A673 (cell line): ENCODE data around the gene PYROXD2.

Experiments used
- EZH2 ChIP-seq: fragments of 200-600 bp; sonication (generic); IDR thresholded peaks from 2 replicates; pipeline ENCODE4 v1.6.1; 2017; ENCODE audit warnings: borderline replicate concordance, low read depth, mild to moderate bottlenecking, mixed read lengths, antibody characterized with exemption, low read length; ENCODE audit not compliant: poor library complexity, severe bottlenecking
- TF ChIP-seq, protein P1 (sequence below): fragments of 300-800, 200-600 bp; sonication (generic); conservative IDR thresholded peaks from 2 replicates; pipeline ENCODE4 v1.5.1; 2017; ENCODE audit warnings: low read depth, mild to moderate bottlenecking, antibody characterized with exemption, low read length, moderate library complexity, mixed read lengths

DNA sequence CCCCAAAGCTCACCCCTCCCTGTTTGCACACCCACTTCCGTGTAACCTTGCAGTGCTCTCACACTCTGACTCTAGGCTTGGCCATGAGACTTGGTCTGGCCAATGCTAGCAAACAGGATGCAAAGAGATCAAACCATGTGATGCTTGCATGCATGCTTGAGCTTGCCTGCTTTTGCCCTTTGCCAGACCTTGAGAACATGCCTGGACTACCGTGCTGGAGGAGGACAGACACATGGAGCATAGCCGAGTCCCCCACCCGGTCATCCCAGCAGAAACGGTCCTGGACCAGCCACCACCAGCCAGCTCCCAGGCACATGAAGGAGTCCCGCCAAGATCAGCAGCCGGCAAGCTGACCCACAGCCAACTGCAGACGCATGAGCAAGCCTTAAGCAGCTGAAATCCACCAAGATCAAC is 23.4 kb downstream of the PYROXD2 start:
- TF ChIP-seq, protein P1, sequence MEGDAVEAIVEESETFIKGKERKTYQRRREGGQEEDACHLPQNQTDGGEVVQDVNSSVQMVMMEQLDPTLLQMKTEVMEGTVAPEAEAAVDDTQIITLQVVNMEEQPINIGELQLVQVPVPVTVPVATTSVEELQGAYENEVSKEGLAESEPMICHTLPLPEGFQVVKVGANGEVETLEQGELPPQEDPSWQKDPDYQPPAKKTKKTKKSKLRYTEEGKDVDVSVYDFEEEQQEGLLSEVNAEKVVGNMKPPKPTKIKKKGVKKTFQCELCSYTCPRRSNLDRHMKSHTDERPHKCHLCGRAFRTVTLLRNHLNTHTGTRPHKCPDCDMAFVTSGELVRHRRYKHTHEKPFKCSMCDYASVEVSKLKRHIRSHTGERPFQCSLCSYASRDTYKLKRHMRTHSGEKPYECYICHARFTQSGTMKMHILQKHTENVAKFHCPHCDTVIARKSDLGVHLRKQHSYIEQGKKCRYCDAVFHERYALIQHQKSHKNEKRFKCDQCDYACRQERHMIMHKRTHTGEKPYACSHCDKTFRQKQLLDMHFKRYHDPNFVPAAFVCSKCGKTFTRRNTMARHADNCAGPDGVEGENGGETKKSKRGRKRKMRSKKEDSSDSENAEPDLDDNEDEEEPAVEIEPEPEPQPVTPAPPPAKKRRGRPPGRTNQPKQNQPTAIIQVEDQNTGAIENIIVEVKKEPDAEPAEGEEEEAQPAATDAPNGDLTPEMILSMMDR: no peak
- no peak for TF ChIP-seq EZH2
